ENCODE data around the gene SMC1A. TPM values are rescaled to one million over a fixed set of nuclear protein-coding genes. Genes with fewer than 3 reads are reported as not detected.

SMC1A gene
- total RNA-seq, 1 donor from 2014 or later: 56.7 TPM

DNA sequence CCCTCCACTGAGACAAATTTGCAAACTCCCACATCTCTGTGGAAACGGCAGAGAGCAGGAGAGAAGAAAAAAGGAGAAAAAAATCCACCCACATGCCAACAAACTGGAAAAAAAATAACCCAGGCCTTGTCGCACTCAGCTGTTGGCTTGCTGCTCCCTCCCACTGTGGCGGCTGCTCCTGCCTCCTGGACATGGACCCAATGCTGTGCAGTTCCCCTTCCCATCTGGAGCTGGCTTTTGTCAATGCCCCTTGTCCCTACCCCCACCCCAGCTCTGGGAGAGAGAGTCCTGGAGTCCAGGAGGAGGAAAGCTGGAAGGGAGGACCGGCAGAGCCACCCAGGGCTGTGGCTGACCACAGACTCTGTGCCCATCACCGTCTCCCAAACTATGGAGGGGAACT, 90.2 kb downstream of the SMC1A start:
- TF ChIP-seq, protein P1, sequence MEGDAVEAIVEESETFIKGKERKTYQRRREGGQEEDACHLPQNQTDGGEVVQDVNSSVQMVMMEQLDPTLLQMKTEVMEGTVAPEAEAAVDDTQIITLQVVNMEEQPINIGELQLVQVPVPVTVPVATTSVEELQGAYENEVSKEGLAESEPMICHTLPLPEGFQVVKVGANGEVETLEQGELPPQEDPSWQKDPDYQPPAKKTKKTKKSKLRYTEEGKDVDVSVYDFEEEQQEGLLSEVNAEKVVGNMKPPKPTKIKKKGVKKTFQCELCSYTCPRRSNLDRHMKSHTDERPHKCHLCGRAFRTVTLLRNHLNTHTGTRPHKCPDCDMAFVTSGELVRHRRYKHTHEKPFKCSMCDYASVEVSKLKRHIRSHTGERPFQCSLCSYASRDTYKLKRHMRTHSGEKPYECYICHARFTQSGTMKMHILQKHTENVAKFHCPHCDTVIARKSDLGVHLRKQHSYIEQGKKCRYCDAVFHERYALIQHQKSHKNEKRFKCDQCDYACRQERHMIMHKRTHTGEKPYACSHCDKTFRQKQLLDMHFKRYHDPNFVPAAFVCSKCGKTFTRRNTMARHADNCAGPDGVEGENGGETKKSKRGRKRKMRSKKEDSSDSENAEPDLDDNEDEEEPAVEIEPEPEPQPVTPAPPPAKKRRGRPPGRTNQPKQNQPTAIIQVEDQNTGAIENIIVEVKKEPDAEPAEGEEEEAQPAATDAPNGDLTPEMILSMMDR (IDR thresholded peaks at IDR 0.05): no peak
- H3K27ac Mint-ChIP-seq (ENCODE audit: unreplicated experiment): no peak overlapping the region
- DNase-seq (ENCODE audit: extremely low spot score, unreplicated experiment): no peak
- peaks cover 4% of the 10 kb centered on the region for H3K9me3 Mint-ChIP-seq (ENCODE audit: unreplicated experiment)
- H3K27me3 Mint-ChIP-seq (ENCODE audit: unreplicated experiment): peaks cover 37% of the 10 kb centered on the region
- no peak overlapping the region for H3K4me3 Mint-ChIP-seq (ENCODE audit: unreplicated experiment)
- no peaks in the 10 kb centered on the region for H3K4me1 Mint-ChIP-seq (ENCODE audit: unreplicated experiment)
- H3K36me3 Mint-ChIP-seq (ENCODE audit: unreplicated experiment): no peaks in the 10 kb centered on the region

DNA sequence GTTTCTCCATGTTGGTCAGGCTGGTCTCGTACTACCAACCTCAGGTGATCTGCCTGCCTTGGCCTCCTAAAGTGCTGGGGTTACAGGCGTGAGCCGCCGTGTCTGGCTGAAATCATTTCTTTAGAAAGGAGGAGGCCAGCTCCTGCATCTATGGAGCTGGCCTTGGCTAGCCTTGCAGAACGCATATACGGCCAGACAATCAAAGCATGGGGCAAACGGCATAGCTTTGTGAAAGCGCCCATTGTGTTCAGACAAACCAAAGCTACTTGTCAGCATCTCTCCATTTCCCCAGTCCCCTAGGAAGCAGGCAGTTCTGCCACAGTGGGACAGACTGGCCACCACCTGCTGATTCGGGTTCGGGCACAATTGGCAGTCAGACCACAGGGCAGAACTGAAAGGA, 92.1 kb downstream of the SMC1A start:
- TF ChIP-seq, protein P1 (IDR thresholded peaks at IDR 0.05): no peak
- no peak for DNase-seq (ENCODE audit: extremely low spot score, unreplicated experiment)
- Mint-ChIP-seq H3K9me3 (ENCODE audit: unreplicated experiment) (peaks cover 4% of the 10 kb centered on the region), H3K36me3 (ENCODE audit: unreplicated experiment) (no peaks in the 10 kb centered on the region), H3K27me3 (ENCODE audit: unreplicated experiment) (peaks cover 45% of the 10 kb centered on the region), H3K27ac (ENCODE audit: unreplicated experiment) (no peak overlapping the region), H3K4me3 (ENCODE audit: unreplicated experiment) (no peak overlapping the region), H3K4me1 (ENCODE audit: unreplicated experiment) (no peaks in the 10 kb centered on the region)

DNA sequence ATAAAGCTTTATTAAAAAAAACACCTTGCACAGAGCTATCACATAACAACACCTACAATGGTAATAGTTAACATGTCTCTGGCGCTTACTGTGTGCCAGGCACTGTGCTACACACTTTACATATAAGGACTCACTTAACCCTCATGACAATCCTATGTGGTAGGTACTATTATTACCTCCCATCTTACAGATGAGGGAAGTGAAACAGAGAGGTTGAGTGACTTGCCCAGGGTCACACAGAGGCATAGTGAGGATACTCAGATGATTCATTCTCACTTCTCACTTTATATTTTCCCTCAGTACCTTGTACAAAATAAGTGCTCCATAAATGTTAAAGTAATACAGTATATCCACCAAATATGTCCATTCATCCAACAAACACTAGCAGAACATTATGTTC, 97.7 kb downstream of the SMC1A start:
- peaks cover 12% of the 10 kb centered on the region for H3K9me3 Mint-ChIP-seq (ENCODE audit: unreplicated experiment)
- H3K27me3 Mint-ChIP-seq (ENCODE audit: unreplicated experiment): peaks cover 49% of the 10 kb centered on the region
- no peak overlapping the region for H3K27ac Mint-ChIP-seq (ENCODE audit: unreplicated experiment)
- H3K4me3 Mint-ChIP-seq (ENCODE audit: unreplicated experiment): no peak overlapping the region
- TF ChIP-seq, protein P1 (IDR thresholded peaks at IDR 0.05): no peak
- no peak for DNase-seq (ENCODE audit: extremely low spot score, unreplicated experiment)
- peaks cover 6% of the 10 kb centered on the region for H3K4me1 Mint-ChIP-seq (ENCODE audit: unreplicated experiment)
- H3K36me3 Mint-ChIP-seq (ENCODE audit: unreplicated experiment): no peaks in the 10 kb centered on the region

Small RNAs within 50 kb of the gene (microRNA-seq; reads per million reads assigned to microRNA genes)
- not detected for gene MIR6857 (ENCODE audit: unreplicated experiment)

Other genes with a start within 250 kb of the SMC1A start
- 87.9 and 88.9 TPM in 2 replicates for gene KDM5C, start 197.4 kb downstream of the SMC1A start, total RNA-seq
- 8.1 and 8.8 TPM in 2 replicates for gene IQSEC2, start 141.1 kb downstream of the SMC1A start, total RNA-seq
- gene RIBC1, start 219 bp upstream of the SMC1A start, total RNA-seq: 0.47 and 0.59 TPM in 2 replicates
- 85.9 and 87.1 TPM in 2 replicates for gene HSD17B10, start 11.7 kb upstream of the SMC1A start, total RNA-seq